Tibial nerve (tissue), 3 donors: ENCODE data around the gene SEC61G.

Experiments
- CTCF ChIP-seq, 5 experiments: fragments of 200-600 bp in 3 of 5; fragments of 450-650 bp in 2 of 5; sonication (generic) in 3 of 5; IDR thresholded peaks; one replicate each; pipeline ENCODE4 v1.5.1; 2016 to 2019; ENCODE audit warnings: antibody characterized with exemption in 5 of 5, mild to moderate bottlenecking in 3 of 5, moderate library complexity in 2 of 5
- POLR2A ChIP-seq, 2 donors: fragments of 450-650 bp; IDR thresholded peaks; one replicate each; pipeline ENCODE4 v1.6.1; 2017; ENCODE audit warnings: antibody characterized with exemption in 2 of 2, mild to moderate bottlenecking in 2 of 2, moderate library complexity in 2 of 2

- TF ChIP-seq POLR2A (IDR thresholded peaks at IDR 0.05) (no peak), CTCF (IDR thresholded peaks at IDR 0.05) (no peak)
These were observed 26.2 kb upstream of the SEC61G start for GRCh38 chr7:54785261-54785660.
